GM23338 (cell line): ENCODE data around the gene NWD2.

Experiments used
- CREB1 ChIP-seq: fragments of 250-450 bp; sonication (Bioruptor Pico); IDR thresholded peaks from 2 replicates; pipeline ENCODE4 v1.5.0; 2020; ENCODE audit warnings: low read depth, mild to moderate bottlenecking, moderate library complexity
- CTCF ChIP-seq, 2 experiments: fragments of 200-600 bp in 1 of 2; sonication (generic) in 1 of 2; conservative IDR thresholded peaks; 2 replicates each; pipeline versions ENCODE4 v1.5.1 to v1.6.1; 2016 to 2017; ENCODE audit warnings: antibody characterized with exemption in 2 of 2, low read depth in 2 of 2, mild to moderate bottlenecking in 2 of 2, moderate library complexity in 1 of 2
- EZH2 ChIP-seq: fragments of 200-600 bp; sonication (generic); IDR thresholded peaks from one replicate; pipeline ENCODE4 v1.8.0; 2017; ENCODE audit warnings: antibody characterized with exemption, mild to moderate bottlenecking, low read depth; ENCODE audit not compliant: unreplicated experiment
- EZH2phosphoT487 ChIP-seq: fragments of 200-600 bp; sonication (generic); IDR thresholded peaks from one replicate; pipeline ENCODE4 v1.8.1; 2018; ENCODE audit warnings: antibody characterized with exemption; ENCODE audit not compliant: unreplicated experiment
- POLR2AphosphoS5 ChIP-seq: IDR thresholded peaks from 2 replicates; pipeline ENCODE4 v1.6.1; 2016; ENCODE audit warnings: antibody characterized with exemption, low read depth
- TF ChIP-seq, protein P1 (sequence below): IDR thresholded peaks from 2 replicates; pipeline ENCODE4 v1.6.1; 2016; ENCODE audit warnings: antibody characterized with exemption
- TF ChIP-seq, protein P2 (sequence below): IDR thresholded peaks from one replicate; pipeline ENCODE4 v1.6.1; 2018; ENCODE audit warnings: antibody characterized with exemption; ENCODE audit not compliant: unreplicated experiment

DNA sequence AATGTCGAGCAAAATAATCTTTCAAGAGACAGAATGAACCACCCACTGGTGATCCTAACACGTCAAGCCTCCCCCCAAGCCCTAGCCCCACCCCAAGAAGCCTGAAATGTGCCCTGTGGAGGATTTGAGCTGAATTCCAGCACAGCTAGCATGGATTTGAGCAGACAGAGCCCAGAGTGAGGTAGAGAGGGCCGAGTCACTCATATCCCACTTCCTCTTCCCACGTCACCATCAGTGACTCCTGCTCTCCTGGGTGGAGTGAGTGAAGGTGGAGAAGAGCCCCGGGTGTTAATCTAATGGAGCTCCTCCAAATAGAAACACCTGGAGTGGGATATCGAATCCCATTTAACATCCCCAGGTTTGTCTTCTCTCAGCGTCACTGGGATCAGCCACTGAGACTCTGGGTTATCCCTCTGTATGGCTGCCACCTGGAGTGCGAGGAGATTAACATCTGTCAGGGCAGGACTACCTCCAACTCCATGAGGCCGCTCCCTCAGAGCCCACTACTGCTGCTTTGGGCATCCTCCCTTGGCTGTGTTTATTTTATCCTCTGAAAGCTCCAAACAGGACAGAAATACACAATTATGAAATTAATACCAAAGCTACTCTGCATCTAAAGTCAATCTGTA is 136.6 kb downstream of the NWD2 start:
- TF ChIP-seq, protein P1, sequence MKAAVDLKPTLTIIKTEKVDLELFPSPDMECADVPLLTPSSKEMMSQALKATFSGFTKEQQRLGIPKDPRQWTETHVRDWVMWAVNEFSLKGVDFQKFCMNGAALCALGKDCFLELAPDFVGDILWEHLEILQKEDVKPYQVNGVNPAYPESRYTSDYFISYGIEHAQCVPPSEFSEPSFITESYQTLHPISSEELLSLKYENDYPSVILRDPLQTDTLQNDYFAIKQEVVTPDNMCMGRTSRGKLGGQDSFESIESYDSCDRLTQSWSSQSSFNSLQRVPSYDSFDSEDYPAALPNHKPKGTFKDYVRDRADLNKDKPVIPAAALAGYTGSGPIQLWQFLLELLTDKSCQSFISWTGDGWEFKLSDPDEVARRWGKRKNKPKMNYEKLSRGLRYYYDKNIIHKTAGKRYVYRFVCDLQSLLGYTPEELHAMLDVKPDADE: no peak
- TF ChIP-seq EZH2: no peak
- TF ChIP-seq CTCF (conservative IDR thresholded peaks at IDR 0.05; ENCODE audit: low read depth in 2 of 2): peak in 1 of 2 experiments; percentile 32; a peak in 2 of 4 replicates
- TF ChIP-seq EZH2phosphoT487: no peak
- no peak for TF ChIP-seq POLR2AphosphoS5
- TF ChIP-seq, protein P2, sequence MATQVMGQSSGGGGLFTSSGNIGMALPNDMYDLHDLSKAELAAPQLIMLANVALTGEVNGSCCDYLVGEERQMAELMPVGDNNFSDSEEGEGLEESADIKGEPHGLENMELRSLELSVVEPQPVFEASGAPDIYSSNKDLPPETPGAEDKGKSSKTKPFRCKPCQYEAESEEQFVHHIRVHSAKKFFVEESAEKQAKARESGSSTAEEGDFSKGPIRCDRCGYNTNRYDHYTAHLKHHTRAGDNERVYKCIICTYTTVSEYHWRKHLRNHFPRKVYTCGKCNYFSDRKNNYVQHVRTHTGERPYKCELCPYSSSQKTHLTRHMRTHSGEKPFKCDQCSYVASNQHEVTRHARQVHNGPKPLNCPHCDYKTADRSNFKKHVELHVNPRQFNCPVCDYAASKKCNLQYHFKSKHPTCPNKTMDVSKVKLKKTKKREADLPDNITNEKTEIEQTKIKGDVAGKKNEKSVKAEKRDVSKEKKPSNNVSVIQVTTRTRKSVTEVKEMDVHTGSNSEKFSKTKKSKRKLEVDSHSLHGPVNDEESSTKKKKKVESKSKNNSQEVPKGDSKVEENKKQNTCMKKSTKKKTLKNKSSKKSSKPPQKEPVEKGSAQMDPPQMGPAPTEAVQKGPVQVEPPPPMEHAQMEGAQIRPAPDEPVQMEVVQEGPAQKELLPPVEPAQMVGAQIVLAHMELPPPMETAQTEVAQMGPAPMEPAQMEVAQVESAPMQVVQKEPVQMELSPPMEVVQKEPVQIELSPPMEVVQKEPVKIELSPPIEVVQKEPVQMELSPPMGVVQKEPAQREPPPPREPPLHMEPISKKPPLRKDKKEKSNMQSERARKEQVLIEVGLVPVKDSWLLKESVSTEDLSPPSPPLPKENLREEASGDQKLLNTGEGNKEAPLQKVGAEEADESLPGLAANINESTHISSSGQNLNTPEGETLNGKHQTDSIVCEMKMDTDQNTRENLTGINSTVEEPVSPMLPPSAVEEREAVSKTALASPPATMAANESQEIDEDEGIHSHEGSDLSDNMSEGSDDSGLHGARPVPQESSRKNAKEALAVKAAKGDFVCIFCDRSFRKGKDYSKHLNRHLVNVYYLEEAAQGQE: no peak
- no peak for TF ChIP-seq CREB1 (CRISPR knock-in tag)
